A172 (cell line): ENCODE measurements around the gene NVL. TPM values are rescaled to one million over a fixed set of nuclear protein-coding genes. Genes with fewer than 3 reads are reported as not detected.

ENCODE experiments used
- DNase-seq: peaks from one replicate; pipeline ENCODE4 v3.0.0-alpha.2; 2015; ENCODE audit warnings: low spot score
- total RNA-seq: library from RNA; depleted of rRNA; stranded (reverse); fragments of >200 nt; shearing (Covaris generic); gene quantifications from 2 replicates; pipeline ENCODE4 v1.2.3, GENCODE V29; 2014

NVL gene
- total RNA-seq, 1 experiment from 2014 or later, result 74.6 TPM

DNA sequence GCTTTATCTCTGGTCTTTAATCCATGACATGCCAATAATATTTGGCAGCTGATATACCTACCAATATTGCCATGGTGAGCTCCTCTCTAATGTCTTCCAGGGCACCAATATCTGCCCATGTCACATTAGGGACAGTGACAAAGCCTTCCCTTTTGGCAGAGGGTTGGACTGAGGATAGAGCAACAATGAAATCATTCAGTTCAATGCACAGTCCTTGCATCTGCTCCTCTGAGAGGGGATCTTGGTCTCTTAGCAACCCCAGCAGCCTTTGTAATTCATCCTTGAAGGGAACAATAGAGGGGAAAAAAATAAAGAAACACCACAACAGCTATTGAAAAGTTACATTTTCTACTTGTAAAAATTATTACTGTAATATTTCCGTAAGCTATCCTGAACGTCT, 42.3 kb downstream of the NVL start:
- no peak for DNase-seq

DNA sequence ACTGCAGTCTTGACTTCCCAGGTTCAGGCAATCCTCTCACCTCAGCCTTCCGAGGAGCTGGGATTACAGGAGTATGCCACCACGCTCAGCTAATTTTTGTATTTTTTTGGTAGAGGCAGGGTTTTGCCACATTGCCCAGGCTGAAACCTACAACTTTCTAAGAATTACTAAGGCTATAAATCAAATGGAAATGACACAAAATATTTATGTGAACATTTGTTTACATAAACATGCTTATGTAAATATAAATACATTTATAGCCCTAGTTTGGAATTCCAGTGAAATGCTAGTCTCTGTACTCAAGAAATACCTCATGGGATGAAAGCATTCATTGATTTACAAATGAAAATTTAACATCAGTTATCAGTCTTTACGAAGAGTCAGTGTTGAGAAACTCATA, 47.8 kb downstream of the NVL start:
- no peak for DNase-seq

- no peak for DNase-seq
These were observed 53.0 kb downstream of the NVL start for GRCh38 chr1:224276771-224277487.

DNA sequence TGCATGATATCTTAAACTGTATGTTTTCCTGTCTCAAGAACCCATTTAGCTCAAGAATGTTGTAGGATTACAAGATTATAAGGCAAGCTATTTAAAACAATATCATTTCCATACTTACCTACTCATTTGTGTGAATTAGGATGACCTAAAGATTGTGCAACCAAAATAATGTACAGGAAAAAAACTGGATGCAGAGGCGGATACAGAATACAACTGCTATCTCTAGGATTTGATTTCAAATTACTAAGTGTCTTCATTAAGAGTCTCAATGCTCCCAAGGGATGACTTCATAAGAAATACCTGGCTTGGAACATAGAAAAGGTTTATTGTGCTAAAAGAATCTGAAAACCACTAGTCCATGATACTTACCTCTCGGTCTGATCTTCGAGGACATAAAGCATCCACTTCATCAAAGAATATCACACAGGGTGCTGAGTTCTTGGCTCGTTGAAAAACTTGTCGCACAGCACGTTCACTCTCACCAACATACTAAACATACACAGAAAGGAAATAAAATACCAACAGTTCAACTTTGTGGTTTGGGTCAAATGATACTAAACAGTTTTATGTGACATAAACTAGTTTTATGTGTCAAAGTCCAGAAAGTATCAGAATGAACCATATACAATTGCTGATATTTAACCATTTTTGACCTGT, 54.9 kb downstream of the NVL start:
- DNase-seq, result no peak

- peak; percentile 82 for DNase-seq
These were observed 56.3 kb downstream of the NVL start for GRCh38 chr1:224273641-224274040.

DNA sequence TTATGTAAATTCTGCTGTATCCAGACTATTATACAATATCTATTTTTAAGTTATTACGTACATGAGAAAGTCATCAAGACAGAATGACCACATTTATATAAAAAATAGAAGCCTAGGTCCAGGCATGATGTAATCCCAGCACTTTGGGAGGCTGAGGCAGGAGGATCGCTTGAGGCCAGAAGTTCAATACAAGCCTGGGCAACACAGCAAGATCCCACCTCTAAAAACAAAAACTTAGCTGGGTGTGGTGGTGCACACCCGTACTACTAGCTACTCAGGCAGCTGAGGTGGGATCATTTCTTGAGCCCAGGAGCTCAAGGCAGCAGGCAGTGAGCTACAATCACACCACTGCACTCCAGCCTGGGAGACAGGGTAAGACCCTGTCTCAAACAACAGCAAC, 58.9 kb downstream of the NVL start:
- DNase-seq, result no peak

- DNase-seq, result peak; percentile 69
These were observed 62.0 kb downstream of the NVL start for GRCh38 chr1:224267925-224268324.

- DNase-seq, result peak; percentile 74
These were observed 62.8 kb downstream of the NVL start for GRCh38 chr1:224266915-224267856.

GRCh38 chr1:224266105-224266914, 63.7 kb downstream of the NVL start:
- peak; percentile 19 for DNase-seq

GRCh38 chr1:224264321-224264720, 65.7 kb downstream of the NVL start:
- peak; percentile 16 for DNase-seq

DNA sequence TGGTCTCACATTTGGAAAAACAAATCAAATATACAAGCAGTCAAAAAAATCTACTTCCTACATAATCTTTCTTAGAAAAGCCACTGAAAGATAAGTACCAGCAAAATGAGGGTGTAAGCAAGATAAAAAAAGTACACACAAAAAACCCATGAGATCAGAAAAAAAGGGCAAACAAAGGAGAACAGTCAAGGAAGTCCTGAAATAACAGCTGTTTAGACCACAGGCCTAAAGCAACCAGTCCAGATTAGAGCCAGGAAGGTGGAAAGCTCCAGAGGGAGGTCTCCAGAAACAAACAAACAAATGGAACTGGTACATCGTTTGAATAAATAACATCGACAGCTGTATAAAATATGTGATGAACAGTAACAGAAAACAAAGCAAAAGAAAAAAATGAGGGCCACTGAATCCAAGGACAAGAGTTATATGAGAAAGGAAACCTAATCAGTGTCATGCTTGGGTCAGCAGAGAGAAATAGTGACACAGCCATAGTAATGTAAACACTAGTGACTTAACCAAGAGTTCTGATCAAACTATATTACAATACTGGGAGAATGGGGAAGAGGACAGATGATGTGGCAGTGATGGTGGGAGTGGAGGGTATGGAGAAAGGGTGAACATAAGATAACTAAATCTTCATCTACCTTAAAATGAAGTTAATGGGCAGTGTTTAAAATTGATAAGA, 67.5 kb downstream of the NVL start:
- no peak for DNase-seq

DNA sequence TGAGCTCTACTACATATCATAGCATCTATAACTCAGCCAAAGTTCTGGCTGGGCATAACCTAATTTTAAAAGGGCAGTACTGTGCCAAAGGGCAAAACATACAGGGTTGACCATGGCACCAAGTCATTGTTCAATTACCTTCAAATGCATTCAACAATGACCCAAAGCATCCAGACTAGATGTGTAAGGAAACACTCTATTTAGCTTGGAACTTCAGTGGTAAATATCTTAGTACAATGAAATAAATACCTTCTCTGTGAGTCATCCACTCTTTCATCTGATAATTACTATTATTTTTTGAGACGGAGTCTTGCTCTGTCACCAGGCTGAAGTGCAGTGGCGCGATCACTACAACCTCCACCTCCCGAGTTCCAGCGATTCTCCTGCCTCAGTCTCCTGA, 70.0 kb downstream of the NVL start:
- peak; percentile 75 for DNase-seq

DNA sequence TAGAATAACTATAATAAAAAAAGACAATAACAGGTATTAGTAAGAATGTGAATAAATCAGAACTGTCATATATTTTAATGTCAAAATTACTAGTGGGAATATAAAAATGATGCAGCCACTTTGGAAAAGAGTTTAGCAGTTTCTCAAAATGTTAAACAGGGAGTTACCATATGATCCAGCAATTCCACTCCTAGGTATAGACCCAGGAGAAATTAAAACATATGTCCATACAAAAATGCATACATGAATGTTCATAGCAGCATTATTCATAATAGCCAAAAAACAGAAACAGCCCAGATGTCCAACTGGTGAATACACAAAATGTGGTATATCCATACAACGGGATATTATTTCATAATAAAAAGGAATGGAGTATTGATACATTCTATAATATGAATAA, 71.6 kb downstream of the NVL start:
- DNase-seq, result no peak

DNA sequence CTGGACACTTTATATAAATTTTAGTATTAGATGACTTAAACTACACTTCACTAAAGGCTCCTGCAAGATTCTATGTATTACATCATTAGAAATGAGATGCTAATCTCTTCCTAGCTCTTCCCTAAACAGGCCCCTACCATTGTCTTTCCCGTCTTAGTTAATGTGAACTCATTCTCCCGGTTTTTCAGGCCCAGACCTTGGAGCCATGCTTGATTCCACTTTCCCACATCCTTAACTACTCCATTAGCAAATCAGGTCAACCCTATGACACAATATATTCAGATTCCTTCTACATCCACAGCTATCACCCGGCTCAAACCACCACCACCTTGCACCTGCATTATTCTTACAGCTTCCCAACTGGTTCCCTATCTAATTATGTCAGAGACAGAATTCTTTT, 73.3 kb downstream of the NVL start:
- DNase-seq, result no peak

DNA sequence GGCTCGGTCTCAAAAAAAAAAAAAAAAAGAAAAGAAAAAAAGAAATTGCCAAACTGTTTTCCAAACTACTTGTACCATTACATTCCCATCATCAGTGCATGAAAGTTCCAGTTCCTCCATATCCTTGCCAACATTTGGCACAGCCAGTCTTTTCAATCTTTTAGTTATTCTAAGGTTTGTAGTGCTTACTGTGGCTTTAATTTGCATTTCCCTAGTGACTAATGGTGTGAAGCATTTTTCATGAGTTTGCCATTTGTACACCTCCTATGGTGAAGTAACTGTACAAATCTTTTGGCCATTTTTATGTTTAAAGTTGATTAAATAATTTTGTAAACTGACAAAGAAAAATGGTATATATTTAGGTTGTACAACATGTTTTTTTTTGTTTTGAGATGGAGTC, 76.3 kb downstream of the NVL start:
- DNase-seq, result peak; percentile 51

DNA sequence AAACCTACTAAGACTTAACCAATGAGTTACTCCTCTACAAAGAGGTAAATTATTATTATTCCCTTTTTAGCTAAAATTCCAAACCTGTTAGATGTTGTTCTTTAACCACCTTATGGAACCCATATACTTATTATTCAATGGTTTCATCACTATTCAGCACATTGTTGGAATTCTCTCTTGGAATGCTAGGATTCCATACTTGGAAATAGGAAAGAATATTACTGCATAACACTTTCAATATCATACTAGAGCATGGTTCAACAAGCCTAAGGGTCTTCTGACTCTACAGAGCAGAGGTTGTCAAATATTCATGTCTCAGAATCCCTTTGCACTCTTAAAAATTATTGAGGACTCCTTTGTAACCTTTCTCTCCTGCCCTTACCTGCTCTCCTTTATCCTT, 77.5 kb downstream of the NVL start:
- no peak for DNase-seq

GRCh38 chr1:224251741-224252146, 78.2 kb downstream of the NVL start:
- no peak for DNase-seq

- peak; percentile 56 for DNase-seq
These were observed 84.8 kb downstream of the NVL start for GRCh38 chr1:224245188-224245587.

GRCh38 chr1:224238756-224239155, 91.2 kb downstream of the NVL start:
- DNase-seq, result no peak

- DNase-seq, result no peak
These were observed 91.8 kb downstream of the NVL start for GRCh38 chr1:224238212-224238611.
